Hepatocyte (in vitro differentiated cells): ENCODE results near the gene CALR.

ENCODE experiments used
- CTCF ChIP-seq: fragments of 200-600 bp; sonication (generic); IDR thresholded peaks from 2 replicates; pipeline ENCODE4 v1.5.1; 2016; ENCODE audit warnings: antibody characterized with exemption, mild to moderate bottlenecking; ENCODE audit not compliant: poor library complexity
- EZH2 ChIP-seq: fragments of 200-600 bp; sonication (generic); IDR thresholded peaks from 2 replicates; pipeline ENCODE4 v1.6.1; 2016; ENCODE audit warnings: antibody characterized with exemption, mild to moderate bottlenecking, borderline replicate concordance

GRCh38 chr19:12979974-12980373 lies 41.6 kb downstream of the CALR start:
- no peak for TF ChIP-seq CTCF
- no peak for TF ChIP-seq EZH2
